Activated T-helper 1 cell treated with Interleukin-2 at 50 U/mL for 16 hours (primary cell): Measurements from ENCODE around the gene RERE.
A peak's percentile ranks its signal among the peaks of the same experiment; 100 is the strongest.

Experiments used
- DNase-seq: peaks from one replicate; pipeline ENCODE4 v3.0.0-alpha.2; 2020; ENCODE audit warnings: low read depth

Gene RERE

DNA sequence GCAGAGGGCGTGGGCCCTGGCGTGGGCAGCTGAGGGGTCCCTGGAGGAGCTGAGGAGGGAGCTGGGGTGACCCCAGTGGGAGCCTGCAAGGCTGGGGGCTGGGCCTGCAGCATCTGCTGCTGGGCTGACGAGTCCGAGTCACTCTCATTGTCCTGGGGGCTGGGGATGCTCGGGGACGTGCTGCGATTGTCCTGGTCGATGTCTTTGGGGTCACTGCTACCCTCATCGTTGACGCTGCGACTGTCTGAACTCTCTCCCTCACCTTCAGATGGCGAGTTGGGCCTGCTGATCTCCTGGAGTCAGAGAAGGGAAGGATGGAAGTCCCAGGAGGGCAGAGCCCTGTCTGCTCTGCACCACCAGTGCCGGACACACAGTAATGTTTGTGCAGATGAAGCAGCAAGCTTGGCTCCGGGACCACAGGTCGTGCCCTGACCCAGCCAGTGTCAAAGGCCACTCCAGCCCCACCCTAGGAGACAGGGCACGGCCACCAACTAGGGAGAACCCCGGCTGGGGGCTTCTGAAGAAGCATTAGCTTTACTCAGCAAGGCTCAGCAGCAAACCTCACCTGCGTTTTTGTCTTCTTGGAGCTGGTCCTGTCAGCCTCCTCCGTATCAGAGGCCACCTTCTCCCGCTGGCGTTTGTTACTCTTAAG, 456.1 kb downstream of the RERE start:
- no peak for DNase-seq

DNA sequence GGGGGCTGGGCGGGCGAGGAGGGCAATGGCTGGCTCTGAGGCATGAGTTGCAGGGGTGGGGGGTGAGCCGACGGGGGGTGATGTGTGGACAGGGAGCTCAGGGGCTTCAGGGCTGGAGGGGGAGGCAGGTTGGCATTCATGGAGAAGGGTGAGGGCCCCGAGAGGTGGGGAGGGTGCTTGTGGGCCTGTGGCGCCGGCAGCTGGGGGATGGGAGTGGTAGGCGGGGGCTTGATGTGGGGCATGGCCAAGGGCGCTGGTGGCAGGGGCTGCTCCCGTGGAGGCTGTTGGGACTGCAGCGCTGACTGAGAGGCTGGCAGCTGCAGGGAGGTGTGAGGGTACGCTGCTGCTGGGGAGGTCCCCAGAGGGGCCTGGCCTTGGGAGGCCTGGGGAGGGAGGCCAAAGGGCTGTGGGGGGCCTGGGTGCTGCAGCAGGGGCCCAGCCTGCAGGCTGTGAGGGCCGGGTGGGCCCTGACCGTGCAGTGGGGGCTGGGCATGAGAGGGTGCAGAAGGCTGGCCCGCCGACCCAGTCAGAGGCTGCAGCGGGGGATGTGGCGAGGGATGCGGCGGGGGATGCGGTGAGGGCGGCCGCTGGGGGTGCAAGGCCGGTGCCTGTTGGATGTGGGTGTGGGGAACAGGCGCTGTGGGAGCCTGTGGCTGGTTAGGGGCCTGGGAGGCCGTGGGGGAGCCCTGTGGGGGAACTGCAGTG, 456.8 kb downstream of the RERE start:
- DNase-seq = no peak

DNA sequence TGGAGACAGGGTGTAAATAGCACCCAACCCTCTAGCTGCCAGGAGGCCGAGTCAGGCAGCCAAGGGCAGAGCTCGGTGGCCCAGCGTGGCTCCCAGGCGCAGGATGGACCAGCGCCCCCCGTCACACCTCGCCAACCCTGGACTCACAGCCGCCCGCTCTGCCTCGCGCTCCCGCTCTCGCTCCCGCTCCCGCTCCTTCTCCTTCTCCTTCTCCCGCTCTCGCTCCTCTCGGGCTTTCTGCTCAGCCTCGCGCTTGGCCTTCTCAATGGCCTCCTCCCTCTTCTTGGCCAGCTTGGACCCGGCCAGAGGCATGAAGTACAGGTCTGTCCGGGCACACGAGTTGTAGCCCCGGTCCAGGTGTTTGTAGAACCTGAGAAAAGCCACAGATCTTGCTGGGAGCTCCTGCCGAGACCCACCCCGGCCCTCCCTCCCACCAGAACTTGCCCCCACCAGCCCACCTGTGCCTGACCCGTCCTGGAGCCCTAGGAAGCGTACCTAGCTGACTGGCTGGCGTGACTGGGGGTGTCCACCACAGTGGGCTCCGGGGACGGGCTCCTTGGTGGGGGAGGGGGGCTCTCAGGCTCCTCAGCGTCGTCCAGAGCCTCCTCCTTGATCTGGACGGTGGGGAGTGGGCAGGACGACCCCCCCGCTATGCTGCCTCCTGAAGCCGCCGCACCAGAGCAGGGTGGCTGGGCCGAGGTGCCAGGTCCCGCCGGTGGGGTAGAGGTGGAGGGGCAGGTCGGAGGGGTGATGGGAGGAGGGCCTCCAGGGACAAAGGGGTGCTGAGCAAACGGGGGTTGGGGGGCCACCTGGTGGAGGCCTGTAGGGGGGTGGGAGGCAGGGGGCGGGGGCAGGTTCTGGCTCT, 457.6 kb downstream of the RERE start:
- no peak for DNase-seq

DNA sequence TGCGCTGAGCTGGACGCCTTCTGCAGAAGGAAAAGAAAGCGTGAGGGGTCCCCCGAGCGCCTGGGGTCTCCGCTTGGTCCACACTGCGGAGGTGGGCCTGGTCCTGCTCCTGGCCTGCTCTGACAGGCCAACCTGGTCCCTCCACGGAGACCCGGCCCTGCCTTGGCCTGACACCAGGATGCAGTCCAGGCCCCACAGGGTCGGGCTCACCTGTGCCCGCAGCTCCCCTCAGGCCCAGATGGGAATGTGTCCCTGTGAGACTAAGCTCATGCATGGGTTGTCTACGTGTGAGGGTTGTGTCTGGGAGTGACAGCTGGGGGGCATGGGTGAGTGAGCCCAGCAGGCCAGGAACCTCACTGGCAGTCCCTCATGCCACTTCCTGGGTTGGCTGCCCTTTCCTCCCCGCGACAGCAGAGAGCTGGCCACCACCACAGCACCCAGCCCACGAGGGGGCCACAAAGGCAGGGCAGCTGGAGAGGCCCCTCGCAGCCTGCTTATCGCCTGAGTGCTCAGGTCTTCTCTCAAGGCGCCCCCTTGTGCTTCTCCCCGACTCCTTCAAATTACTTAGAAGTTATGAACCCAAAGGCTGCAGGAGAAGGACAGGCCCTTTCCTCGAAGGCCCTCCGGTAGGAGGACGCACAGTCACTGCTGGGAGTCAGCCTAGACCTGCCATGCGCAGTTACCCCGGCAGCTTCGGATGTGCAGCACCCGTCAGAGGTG, 458.4 kb downstream of the RERE start:
- DNase-seq = no peak

DNA sequence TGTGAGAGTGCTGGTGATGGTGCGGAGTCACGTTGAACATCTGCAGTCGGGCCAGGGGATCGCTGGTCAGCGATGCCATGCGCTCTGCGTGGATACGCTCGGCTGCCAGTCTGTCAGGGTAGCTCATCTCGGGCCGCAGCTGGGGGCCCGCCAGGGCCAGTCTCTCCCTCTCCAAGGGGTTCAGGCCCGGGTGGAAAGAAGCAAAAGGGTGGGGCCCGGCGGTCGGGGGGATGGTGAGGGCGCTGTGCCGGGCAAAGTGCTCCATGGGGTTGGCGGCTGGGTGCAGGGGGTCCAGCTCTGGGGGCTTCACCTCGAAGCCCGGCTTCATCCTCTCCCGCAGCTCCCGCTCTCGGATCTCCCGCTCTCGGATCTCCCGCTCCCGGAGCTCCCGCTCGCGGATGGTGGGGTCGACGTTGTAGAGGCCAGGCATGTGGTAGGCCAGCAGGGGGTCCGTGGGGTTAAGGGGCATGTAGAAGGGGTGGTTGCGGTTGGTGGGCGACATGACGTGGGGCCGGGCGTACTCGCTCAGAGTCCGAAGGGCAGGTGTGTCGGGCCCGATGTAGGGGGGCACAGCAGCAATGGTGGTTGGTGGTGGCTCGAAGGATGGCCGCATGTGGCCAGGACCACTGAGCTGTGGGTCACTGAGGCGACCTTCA, 459.1 kb downstream of the RERE start:
- no peak for DNase-seq

DNA sequence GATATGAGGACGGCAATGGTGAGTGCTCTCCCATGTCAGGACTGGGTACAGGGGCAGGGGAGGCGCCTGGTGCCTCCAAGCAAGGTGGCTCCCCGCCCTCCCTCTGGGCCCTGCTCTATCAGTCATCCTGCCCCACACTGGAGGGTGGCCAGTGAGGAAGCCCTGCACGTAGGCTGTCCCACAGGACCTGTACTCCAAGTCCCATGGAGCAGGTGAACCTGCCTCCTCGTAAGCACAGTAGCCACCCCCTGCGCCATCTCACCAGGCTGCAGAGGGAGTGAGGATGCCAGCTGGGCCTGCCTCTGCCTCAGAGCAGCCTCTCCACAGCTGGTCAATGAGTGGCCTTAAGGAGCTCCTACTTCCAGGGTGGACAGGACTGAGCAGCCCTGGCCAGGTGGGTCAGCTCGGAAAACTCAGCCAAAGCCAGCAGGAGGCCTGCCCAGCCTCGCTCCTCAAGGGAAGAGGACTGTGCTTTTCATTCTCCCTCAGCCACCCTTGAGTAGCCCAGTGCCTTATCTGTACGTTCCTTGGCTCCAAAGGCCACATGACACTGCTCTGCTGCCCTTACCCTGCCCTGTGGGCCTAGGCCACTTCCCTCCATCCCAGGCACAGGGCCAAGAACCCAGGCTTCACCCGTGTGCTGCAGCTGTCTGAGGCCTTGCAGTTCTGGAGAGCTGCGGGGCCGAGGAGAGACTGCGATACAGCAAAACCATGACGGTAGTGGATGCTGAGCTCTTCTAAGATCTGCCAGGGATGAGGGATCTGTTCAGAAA, 459.9 kb downstream of the RERE start:
- DNase-seq = no peak

DNA sequence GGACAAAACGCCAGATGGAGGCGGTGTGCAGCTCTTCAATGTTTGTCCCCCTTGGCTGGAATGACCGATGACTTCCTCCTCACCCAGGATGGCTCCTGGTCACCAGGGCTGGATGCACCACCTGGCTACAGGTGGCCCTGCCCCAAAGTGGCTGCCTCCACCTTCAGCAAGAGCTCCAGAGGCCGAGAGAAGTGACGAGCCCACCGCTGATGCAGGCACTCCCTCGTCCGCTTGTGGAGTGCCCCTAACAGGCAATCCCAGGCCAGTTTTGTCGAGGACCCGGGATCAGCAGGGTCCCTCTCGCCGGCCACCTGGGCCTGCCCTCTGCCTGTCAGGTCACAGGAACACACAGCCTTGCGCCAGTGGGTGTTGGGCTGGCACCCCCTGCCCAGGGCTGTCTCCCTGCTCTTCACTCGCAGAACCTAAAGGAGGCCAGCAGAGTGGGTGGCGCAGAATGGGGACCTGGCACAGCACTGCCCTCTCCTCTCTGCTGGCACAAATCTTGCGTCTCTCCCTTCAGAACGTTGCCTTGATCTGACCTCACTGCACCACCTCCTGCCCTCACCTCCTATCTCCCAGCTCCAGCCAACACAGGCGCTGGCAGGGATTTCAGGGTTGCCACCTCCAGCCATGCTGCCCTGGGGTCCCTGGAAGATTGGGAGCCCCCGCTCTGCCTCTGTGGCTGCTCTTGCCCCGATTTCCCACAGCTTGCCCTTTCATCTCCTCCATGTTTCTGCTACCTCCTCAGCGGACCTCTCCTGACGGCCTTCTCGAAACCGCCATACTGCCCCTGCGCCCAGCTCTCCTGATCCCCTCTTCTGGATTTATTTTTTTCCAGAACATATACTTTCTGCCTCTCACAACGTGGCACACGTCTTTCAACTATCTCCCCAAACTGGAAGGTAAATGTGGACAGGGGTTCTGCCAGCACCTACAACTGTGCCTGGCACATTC, 460.9 kb downstream of the RERE start:
- DNase-seq = no peak

DNA sequence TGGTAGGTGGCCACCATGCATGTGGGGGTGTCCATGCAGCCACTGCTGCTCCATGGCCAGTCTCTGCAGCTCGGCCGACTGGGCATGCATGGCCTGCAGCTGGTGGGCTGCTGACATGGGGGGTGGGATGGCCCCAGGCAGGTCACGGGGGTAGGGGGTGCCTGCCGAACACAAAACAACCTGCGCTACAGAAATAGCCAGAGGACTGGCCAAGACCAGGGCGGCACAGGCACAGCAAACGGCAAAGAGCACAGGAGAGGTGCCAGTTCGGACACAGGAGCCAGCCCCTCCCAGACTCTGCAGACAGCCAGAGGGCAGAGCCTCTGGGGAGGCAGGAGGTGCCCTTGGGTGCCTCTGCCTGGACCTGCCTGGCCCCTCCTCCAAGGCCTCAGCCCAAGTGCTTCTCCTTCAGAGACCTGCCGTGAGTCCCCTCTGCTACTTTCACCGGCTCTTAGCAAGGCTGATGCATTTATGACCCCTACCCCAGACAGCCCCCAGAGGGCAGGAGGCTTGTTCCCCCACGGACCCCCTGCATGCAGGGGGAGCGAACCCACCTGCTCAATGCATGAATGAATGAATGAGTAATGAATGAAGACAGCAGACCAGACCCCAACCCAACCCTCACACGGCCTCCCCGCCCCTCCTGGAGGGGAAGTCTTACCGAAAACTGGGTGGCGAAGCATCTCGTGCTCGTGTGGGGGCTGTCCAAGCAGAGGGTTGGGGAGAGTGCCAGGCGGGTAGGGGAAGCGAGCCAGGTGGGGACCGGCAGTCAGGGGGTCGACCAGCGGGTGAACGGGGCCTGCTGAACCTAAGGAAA, 461.8 kb downstream of the RERE start:
- no peak for DNase-seq

DNA sequence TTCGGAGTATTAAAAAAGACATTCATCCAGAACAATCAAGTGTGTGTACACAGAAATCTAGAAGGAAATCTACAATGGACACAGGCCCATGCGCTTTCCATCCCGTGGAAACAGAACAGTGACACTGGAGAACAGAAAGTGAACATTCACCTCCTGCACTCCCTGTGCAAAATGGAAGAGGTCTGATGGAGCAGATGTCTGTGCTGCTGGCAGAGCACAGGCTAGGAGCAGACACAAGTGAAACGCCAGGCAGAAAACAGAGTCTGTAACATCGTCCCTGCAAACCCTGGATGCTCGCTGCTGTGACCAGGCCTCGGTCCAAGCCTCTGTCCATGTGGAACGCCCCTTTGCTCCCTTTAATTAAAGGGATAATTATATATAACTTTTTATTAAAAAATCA, 463.4 kb downstream of the RERE start:
- no peak for DNase-seq

DNA sequence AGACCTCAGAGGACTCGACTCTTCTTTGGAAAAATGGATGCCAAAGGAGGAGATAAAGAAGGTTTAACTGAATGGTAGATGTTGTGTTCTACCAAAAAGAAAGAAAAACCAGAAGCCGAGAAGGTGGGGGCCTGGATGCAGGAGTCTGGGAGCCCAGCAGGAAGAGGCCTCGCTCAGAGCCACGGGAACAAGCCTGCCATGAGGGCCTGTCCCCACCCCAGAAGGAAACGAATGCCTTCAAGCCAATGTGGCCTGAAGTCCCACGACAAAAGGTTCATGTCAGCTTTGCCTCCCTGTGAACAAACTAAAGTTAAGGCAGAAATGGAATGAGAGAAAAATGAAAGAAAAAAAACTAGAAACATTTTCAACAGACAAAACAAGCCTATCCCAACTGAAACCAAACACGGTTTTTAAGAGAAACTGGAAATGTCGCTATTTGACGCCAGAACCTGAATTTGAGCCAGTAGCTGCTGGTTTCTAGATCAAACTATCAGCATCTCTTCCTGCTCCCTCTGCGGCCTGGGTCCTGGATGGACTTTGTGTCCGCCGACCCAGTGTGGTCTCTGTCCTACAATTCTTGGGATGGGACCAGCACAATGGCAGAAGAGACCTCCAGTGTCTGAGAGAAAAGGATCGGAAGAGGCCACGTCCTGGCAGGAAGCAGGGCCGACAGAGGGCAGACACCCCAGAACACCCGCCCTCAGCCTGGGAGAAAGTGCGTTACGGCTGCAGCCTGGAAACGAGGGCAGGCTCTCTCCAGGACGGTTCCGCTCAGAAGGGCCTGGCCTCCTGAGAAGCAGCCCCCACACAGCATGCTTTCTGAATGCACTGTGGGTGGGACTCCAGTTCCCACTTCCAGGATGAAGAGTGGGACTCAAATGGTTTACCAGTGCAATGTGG, 464.3 kb downstream of the RERE start:
- no peak for DNase-seq

DNA sequence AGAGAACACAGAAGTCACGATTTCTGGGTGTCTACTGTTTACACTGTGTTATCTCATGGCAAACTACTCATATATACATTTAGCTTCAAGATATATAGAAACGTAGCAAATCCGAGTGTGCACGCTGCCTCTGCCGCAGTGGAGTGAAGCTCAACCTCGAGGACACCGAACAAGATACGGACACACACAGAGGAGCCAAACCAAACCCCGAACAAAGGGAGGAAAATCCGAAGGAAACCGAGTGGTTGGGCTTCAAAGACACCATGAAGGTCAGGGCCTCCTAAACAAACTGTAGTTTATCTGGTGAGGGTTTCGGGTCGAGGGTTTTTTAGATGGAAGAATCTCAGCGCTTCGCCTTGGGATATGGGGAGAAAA, 465.0 kb downstream of the RERE start:
- DNase-seq = no peak

DNA sequence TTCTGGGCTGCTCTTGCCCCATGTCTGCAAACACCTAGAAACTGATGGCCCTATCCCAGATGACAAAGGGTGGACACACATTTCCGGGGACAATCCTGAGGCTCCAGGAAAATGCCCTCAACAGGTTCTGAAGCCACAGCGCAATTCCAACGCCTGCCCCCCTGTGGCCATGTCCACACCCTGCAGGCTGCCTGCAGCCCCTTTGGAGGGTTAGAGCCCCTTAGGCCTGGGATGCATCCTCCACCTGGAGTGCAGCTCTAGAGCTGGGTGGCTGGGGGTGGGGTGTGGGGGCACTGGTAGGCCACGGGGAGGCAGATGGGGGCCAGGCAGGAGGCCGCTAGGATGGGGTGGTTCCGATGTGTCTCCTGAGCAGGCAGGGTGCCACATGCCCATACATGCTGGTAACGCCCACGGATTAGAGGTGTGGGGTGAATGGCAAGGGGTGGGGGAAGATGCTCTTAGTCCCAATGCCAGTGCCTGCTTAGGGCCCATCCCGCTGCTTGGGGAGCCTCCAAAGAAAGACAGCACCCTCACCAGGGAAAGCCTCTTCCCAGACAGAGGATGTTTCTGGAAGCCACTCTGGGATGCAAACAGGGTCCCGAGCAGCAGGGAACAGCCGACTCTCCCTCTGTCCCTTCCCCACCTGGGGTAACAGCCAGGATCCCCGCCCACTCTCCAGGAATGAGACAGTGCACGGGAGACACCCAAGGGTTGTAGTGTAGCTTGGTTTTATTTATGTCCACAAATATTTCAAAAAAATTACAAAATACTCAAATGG, 465.6 kb downstream of the RERE start:
- DNase-seq = no peak

DNA sequence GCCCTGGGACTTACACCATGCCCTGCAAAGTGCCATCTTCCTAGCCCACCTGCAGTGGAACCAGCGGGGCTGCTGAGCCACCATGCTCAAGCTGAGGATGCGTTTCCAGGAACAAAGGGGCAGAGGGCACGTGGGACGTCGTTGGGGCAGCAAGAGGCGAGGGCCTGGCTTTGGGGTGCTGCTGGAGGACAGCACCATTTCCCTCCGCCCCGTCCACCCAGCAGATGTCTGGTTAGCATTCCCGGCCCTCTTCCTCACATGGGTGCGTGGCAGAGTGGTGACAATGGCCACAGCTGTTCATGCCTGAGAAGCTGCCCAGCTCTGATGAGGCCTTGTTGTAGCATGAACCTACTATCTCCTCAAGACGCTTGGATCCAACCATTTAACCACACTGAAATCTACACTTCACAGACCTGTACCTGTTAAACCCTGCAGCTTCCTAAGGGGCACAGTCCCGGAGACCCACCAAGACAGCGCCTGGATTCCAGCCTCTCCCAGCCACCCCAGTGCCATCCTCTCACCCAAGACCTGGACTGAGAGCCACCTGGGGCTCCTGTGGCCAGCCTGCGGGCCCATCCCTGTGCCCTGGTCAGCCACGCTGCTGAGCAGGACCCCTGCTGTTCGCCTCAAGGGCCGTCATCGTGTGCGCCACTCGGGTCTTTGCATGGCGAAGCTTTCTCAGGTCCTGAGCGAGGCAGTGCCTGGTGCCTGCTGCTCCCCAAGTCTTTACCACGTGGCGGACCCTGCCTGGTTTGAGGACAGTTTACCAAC, 466.3 kb downstream of the RERE start:
- DNase-seq = no peak

DNA sequence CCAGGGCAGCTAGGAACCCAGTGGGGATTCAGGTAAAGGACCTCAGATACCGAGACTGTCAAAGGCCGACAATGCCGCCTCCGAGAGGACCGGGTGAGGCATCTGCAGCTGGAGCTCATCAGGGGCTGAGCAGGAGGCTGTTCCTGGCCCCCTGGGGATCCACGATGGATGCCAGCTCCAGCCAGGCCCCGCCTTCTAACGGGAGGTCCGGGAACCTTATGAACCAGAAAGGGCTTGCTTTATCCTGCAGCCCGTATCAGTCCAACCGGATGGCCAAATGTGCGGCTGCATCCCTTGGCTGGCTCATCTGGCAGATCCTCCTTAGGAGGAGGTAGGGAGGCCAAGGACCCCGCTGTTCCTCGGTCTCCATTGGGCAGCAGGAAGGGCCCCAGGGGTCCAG, 467.5 kb downstream of the RERE start:
- no peak for DNase-seq

DNA sequence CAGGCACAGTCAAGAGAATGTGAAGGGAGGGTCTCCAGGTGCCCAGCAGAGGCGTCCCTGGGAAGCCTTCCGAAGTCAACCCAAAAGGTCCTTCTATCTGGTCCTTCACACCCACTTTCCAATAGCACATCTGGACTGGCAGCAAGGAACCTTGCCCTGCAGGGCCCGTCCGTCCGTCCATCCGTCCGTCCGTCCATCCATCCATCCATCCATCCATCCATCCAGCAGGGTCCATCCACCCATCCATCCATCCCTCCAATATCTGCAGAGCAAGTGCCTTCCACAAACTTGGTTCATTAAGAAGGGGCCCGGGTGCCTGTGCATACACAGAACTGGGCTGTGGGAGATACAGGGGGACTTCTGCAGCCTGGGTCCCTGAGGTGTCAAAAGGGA, 468.0 kb downstream of the RERE start:
- no peak for DNase-seq

DNA sequence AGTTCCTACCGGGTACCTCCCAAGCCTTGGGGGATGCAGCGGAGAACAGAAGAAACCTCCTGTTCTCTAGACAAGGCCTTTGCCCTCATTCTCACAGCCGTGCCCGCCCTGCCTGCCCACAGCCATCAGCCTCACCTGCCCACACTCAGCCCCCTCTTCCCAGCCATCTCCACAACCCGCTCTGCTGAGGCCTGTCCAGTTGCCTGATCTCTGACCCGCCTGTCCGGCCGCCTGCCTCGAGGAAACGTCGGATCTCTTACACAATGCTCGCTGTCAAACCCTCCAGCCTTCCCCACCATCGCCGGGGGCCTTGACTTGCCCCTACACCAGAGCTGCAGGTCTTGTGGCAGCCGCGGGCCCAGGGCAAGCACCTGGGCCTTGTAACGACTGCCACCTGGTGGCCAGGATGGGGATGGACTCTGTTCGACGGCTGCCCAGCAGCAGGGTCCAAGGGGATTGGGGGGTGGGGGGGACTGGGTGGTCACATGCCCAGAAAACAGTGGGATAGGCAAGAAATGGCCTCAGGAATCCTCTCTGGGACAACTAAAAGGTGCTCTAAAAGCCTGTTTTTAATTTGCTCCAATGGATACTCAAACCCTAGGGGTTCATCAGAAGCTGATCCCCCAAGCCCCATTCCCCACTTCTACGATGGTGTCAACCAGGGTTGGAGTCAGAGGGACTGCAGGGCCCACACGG, 468.5 kb downstream of the RERE start:
- DNase-seq = peak; percentile 50
